Superior temporal gyrus (tissue), 1 donor: ENCODE results near the gene AMPD1.
A peak's percentile ranks its signal among the peaks of the same experiment; 100 is the strongest.

ENCODE experiments used
- DNase-seq: peaks from one replicate; pipeline ENCODE4 v3.0.0-alpha.2; 2016; ENCODE audit errors: extremely low spot score

AMPD1 gene

GRCh38 chr1:114700036-114700600, 4.8 kb upstream of the AMPD1 start:
- no peak for DNase-seq

- no peak for DNase-seq
Measured at GRCh38 chr1:114696810-114697209, 1.5 kb upstream of the AMPD1 start.

- no peak for DNase-seq
Measured at GRCh38 chr1:114694540-114695310, 621 bp downstream of the AMPD1 start.

GRCh38 chr1:114692947-114693346, 2.4 kb downstream of the AMPD1 start:
- DNase-seq, result no peak

- DNase-seq, result no peak
Measured at GRCh38 chr1:114691061-114691460, 4.3 kb downstream of the AMPD1 start.

- no peak for DNase-seq
Measured at GRCh38 chr1:114690148-114690547, 5.2 kb downstream of the AMPD1 start.

- no peak for DNase-seq
Measured at GRCh38 chr1:114688526-114688925, 6.8 kb downstream of the AMPD1 start.

- no peak for DNase-seq
Measured at GRCh38 chr1:114685851-114686250, 9.5 kb downstream of the AMPD1 start.

- DNase-seq, result no peak
Measured at GRCh38 chr1:114677691-114678090, 17.7 kb downstream of the AMPD1 start.

GRCh38 chr1:114676115-114676514, 19.2 kb downstream of the AMPD1 start:
- no peak for DNase-seq

- no peak for DNase-seq
Measured at GRCh38 chr1:114671939-114672275, 23.4 kb downstream of the AMPD1 start.

GRCh38 chr1:114671011-114671938, 24.1 kb downstream of the AMPD1 start:
- no peak for DNase-seq

GRCh38 chr1:114670083-114671010, 25.0 kb downstream of the AMPD1 start:
- DNase-seq, result peak; percentile 59

GRCh38 chr1:114669562-114670082, 25.7 kb downstream of the AMPD1 start, which contains the start of gene DENND2C:
DENND2C (minus strand) TSS chr1:114670049; CDS start chr1:114625984, 44,065 bp downstream.
- DNase-seq, result no peak

GRCh38 chr1:114668784-114669561, 26.4 kb downstream of the AMPD1 start:
- no peak for DNase-seq

- no peak for DNase-seq
Measured at GRCh38 chr1:114668373-114668772, 27.0 kb downstream of the AMPD1 start.

GRCh38 chr1:114666954-114667353, 28.4 kb downstream of the AMPD1 start:
- no peak for DNase-seq

GRCh38 chr1:114660238-114660637, 35.1 kb downstream of the AMPD1 start:
- no peak for DNase-seq

- no peak for DNase-seq
Measured at GRCh38 chr1:114651893-114652292, 43.5 kb downstream of the AMPD1 start.

- DNase-seq, result no peak
Measured at GRCh38 chr1:114648503-114648902, 46.8 kb downstream of the AMPD1 start.
